Activated CD4-positive, alpha-beta T cell treated with anti-CD3 and anti-CD28 coated beads for 1 hour (primary cell): ENCODE results near the gene ATE1.
"Not testable (repeated sequence)": the region's sequence is repeated elsewhere in the genome, so short reads cannot be mapped to it uniquely, and the experiment has no call there.

Experiments used
- DNase-seq: peaks from one replicate; pipeline ENCODE4 v3.0.0-alpha.2; 2020

Gene ATE1

DNA sequence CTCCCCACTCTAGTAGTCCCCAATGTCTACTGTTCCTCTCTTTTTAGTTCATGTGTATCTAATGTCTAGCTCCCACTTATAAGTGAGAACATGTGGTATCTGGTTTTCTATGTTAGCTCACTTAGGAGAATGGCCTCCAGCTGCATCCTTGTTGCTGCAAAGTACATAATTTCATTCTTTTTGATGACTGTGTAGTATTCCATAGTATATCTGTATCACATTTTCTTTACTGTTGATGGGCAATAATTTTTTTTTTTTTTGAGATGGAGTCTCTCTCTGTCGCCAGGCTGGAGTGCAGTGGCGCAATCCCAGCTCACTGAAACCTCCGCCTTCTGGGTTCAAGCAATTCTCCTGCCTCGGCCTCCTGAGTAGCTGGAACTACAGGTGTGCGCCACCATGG is 101.1 kb downstream of the ATE1 start:
- not testable (repeated sequence) for DNase-seq

DNA sequence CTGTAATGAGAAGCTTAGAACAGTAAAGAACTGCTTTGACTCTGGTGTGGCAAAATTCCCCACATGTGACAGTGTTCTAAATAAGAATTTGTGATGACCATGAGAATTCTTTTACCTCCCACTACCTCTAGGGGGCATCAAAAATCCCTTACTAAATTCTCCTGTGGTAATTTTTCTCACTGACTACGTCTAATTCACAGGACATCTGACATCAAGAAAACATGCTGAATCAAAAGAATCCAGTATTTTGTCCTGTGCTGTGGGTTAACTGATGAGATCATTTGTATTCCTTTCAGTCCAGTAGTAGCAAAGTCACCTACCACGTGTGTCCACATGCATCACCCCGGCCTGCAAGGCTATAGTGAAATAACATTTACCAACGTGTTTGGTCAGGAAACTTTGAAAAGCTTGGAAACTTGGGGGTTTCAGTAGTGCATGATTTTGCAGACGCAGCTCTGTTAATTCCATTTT is 103.8 kb downstream of the ATE1 start:
- no peak for DNase-seq

DNA sequence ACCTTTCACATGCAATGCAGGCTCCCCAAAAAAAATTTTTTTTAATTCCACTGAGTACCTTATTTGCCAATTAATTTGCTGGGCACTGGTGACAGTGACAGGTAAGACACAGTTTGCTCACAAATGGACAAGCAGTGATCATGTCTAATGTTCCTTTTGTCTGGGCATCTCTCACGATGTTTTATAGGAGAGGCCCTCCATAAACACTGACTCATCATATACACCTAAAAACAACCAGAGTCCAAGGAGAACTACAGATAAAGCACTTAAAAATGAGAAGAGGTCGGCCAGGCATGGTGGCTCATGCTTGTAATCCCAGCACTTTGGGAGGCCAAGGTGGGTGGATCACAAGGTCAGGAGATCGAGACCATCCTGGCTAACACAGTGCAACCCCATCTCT is 105.1 kb downstream of the ATE1 start:
- no peak for DNase-seq

DNA sequence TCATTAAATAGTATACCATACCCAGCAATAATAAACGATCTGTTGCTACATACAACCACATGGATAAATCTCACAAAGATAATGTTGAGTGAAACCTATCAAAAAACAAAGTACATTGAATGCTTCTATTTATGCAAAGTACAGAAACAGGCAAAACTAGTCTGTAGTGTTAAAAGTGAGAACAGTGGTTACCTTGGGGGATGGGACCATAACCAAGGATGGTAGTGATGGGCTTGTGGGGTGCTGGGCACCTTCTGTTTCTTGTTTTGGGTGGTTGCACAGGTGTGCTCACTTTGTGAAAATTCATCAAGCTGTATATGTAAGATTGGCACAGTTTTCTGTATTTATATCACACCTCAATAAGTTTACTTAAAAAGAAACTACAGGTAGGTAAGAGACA is 105.7 kb downstream of the ATE1 start:
- no peak for DNase-seq

DNA sequence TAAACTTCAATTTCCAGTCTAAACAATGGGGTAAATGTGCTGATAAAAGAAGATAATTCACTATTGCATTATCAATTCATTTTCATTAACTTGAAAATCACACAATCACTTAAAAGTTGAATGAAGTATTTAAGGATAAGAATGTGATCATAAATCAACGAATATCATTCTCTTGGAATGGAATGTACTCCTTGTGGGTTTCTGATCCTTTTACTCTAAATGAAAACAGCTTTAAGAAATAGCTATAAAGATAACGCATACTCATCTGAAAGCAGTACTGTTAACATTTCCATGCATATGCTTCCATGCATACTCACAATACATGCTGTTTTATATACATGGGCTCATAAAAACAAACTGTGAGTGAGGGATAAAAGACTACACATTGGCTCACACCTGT is 108.8 kb downstream of the ATE1 start:
- no peak for DNase-seq

DNA sequence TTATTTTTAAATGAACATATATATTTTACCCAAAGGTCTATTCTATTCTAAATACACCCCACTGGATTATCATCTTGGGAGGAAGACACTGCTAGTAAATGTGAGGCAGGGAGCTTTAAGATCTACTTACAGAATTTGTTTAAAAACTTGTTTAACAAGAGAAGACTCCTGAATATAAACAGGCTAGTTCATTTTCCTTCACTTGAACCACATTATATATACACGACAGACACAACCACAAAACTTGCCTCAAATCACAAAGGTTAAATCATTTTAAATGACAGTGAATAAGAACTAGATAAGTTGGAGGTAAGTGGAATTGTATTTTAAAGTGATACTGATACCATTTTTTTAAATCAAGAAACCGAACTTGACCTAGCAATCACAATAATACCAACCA is 109.2 kb downstream of the ATE1 start:
- no peak for DNase-seq

DNA sequence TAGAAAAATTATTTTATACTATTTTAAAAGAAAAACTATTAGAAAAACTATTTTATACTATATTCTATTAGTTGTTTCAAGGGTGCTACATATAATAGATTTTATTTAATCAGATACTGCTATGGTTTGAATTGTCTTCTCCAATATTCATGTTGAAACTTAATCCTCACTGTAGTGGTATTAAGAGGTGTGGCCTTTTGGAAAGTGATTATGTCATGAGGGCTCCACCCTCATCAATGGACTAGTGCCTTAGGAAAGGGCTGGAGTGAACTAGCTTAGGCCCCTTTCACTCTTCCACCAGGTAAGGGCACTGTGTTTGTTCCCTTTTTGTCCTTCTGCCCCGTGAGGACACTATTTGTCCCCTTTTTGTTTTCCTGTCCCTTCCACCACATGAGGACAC is 111.6 kb downstream of the ATE1 start:
- no peak for DNase-seq

DNA sequence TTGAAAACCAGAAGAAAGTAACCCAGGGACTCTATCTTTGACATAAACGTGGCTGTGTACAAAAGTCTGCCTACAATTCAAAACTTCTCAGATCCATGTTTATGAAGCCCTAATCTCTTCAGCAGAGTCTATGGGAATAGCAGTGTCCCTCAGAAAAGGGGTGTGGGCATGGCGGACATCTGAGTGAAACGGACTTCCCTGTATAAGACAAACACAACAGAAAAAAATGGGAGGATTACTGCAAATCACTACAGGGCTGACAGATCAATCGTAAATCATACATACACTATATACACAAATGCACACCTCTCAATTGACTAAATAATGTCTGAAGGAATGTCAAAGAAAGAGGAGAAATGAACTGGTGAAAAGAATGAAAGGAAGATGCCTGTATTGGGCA is 114.0 kb downstream of the ATE1 start:
- no peak for DNase-seq

DNA sequence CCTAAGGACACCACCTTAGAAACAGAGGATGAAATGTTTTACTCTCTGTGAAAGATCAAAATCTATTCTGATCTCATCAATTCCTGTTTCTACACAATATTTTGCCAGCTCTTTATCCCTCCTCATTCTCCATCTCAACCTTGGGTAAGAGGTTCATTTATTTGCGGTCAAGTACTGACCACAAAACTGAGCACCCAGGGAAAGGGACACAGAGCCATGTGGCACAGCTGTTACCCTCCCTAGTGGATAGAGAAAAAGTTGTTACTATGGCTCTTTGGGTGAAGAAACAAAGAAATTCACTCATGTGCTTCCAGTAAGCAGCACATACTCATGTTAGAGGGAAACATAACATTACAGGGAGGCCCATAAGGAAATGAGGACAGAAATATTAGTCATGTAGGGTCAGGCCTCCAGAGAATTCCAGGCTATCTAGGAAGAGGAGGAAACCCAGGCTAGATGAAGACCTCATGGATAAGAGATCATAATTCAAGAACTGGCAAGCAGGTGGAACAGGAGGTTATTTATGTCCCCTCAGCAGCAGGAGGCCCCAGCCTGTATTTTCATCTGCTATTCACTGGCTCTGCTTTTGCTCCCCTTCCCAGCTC is 114.5 kb downstream of the ATE1 start:
- no peak for DNase-seq

DNA sequence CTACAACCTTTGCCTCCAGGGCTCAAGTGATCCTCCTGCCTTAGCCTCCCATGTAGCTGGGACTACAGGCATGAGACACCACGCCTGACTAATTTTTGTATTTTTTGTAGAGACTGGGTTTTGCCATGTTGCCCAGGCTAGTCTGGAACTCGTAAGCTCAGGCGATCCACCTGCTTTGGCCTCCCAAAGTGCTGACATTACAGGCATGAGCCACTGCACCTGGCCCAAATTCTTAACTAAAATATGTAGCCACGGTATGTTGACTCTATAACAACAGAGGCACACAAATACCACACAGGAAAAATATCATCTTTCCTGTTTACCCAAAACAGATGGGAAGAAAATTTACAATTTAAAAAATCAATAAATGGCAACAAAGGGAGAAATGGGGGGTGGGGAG is 115.8 kb downstream of the ATE1 start:
- DNase-seq: no peak

DNA sequence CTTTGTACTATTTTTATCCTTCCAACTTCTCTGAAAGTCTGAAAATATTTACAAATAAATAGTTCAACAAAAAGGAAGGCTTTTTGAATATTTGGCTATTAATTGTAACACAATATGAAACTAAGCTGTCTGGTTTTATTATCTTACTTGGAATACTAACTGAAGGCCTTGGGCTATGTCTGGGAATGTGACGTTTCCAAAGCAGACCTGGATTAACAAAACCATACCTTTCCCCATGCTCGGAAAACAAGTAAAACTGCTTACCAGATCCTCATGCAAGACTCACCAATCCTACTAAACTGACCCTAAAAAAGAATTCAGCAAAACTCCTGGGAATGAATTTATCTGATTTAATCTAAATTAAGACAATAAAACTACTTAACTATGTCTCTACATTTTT is 116.4 kb downstream of the ATE1 start:
- no peak for DNase-seq

DNA sequence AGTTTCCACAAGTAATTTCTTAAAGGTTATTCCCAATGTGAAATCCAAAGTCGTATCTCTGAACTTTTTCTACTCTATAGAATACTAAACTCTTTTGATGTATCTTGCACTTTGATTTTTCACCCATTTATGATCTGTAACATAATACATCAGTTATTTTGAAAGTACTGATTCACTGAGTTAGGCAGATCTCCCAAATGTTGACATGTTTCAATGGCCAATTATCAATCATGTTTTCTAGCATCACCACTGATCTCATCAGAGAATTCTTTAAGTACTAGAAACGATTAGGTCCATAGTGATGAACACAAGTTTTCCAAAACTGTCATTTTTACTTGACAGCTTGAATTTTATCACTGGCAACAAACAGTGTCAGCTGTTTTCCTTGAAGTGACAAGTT is 119.0 kb downstream of the ATE1 start:
- DNase-seq: no peak

DNA sequence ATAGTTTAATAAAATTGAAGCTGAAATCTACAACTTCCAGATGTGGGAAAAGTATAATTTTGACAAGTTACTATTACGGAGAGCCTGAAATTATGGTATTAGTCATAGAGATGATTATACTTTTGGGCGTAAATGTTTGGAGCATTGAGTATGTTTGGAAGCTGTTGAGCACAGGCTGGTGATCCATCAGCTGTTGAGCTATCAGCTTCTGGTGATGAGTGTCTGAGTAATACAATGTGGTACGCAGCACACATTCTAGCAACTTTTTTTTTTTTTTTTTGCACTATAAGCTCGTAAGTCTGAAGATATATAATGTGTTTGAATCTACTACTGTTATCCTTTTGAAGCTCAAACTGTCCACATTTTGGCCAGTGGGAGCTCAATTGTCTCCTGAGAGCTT is 123.4 kb downstream of the ATE1 start:
- no peak for DNase-seq

DNA sequence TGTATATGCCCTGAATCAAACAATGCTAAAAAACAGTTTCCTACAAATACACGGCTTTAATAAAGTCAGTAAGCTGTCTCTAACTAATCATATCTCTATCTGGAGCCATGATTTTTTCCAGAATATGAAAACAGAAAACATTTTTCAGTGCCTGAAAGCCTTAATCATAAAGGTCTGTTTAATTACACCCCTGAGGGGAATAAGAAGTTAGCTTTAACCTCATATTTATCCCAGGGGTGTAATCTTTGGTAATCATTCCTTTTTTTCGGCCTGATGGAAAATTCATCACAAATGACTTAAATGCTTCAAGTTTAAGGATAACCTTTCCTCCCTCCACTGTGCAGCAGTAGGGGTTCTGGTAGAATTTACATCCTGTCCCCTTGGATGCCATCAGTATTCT is 124.2 kb downstream of the ATE1 start:
- DNase-seq: no peak

DNA sequence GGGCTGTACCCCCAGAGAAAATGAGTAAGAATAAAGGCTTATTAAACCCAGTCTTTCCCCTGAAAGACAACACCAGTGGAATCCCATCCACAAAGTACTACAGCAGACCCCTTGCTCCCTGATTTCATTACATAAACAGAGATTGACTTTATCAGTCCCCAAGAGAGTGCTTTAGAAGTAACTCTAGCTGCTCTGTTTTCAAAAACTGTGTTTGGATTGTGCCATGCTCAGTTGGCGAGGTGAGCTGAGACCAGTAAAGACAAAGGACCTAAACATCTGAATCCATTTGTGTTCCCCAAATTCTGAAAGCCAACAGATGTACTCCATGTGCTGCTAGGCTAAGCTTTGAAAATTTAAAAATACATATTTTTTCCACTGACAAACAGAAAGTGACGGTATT is 127.0 kb downstream of the ATE1 start:
- no peak for DNase-seq

DNA sequence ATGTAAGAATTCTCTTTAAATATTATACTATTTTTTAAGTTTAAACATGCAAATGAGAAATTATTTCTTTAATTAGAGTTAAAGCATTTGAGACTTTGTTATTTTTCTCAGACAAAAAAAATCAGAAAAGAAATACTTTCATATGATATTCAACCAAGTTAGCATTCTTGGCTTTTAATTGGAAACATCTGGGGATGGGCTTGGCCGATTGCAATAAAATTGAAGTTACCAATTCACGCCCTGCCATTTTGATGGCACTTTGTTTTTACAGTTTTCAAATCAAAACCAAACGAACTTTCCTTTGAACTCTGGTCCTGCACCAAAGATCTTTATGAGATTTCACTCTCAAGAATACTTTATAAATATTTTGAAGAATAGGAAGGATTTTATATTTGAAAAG is 127.7 kb downstream of the ATE1 start:
- no peak for DNase-seq

DNA sequence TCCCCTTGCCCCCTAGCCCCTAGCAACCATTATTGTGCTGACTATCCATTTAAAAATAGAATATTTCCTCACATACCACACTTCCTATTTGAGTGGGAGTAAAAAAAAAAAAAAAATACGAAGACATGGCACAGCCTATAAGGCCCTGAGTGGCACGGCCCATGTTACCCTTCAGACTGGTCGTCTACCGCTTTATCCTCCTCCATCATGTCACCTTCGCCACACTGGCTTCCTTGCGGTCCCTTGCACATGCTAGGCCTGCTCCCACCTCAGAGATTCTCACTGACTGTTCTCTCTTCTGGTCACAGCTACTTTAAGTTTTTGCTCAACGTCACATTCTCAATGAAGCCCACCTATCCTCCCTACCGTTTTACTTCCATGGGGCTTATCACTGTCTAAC is 130.3 kb downstream of the ATE1 start:
- no peak for DNase-seq

DNA sequence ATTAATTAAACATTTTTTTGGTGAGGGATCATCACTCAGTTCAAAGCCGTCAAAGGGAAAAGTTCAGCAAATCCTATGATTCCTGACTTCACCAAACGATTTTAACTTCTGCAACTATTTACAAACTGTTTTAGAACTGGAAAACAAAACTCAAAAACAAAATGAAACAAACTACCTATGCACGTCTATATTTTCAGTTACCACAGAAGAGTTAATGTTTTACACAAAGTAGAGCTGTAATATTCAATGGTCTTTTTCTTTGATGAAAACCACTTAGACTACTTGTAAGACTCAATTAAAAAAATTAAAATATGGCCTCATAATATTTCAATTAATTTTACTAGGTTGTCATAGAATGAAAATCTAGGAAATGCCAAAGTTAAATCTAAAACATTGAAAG is 131.5 kb downstream of the ATE1 start:
- no peak for DNase-seq

DNA sequence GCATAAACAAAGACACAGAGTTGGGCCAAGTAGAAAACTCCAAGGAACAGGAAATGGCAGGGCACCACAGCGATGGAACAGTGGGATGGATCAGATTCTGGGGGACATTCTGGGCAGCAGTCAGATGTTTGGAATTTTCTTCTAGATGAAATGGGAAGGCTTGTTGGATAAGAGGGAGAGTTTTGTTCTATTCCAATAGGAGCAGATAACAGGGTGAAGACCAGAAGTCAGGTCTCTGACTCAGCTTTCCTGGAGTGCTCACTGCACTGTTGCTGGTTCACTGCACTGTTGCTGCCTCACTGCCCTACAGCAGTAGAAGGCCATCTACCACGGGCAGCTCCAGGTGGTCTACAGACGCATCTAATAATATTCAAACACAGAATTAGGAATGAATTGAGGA is 135.6 kb downstream of the ATE1 start:
- no peak for DNase-seq

DNA sequence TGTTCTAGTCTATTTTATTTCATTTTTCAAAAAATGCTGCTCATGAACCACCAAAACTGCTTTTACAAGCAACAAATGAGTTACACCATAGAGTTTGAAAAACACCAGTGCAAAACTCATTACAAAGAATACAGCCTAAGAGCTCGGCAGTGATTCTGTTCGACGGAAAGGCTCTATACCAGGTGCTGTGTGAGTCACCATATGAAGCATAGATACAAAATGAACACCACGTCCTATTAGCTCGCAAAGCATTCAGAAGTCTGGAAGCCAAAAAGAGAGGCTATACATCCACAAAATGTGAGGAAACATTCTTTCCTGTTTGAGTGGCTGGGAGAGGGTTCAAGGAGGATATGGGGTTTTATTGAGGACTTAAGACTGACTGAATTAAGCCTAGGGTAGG is 136.1 kb downstream of the ATE1 start:
- DNase-seq: no peak

DNA sequence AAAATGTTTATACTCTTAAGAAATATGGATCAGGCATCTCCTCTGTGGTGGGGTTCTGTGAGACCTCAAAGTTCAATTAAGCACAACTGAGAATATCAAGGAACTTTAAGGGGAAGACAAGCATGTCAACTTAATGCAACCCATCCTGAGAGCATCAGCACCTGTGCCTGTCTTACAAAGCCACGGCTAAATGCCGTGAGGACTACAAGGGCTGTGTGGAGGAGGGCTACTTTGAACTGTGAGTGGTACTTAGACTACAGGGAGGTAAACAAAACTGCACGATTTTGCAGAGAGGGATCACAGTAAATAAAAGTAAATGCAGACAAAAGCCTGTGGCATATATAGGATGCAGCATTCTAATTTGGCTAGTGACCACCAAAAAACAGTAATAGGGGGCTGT is 139.1 kb downstream of the ATE1 start:
- DNase-seq: no peak

DNA sequence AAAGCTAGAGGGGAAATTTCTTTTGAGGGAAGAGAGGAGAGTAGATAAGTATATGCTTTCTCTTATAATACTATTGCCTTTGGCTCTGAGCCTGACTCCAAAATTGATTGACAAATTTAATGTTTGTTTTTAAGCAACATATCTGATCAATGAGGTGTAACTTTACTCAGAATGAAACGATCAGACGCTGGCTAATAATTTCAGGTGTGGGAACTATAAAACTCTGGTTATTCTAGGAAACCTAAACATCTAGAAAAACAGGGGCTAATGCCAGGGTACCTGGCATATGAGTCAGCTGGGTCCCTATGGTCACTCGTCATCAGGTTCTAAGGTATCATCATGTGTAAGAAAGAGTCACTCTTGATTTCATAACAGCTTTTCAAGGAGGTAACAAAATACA is 139.7 kb downstream of the ATE1 start:
- DNase-seq: no peak

DNA sequence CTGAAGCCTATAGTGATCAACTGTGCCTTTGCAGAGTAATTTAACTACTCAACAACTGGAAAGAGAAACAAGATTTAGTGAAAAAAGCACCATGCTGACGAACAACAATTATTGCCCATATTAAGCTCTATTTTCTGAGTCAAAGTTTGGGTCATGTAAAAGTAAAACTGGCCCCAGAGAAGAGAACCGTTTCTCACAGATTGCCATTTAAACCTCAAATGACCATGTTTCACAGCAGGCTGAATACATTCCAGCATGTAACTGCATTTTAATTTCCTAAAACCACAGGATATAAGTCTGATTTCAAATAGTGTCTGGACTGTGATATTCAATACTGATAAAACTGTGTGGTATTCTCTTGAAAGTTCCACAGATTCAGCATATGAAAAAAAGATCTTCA is 140.7 kb downstream of the ATE1 start:
- no peak for DNase-seq

DNA sequence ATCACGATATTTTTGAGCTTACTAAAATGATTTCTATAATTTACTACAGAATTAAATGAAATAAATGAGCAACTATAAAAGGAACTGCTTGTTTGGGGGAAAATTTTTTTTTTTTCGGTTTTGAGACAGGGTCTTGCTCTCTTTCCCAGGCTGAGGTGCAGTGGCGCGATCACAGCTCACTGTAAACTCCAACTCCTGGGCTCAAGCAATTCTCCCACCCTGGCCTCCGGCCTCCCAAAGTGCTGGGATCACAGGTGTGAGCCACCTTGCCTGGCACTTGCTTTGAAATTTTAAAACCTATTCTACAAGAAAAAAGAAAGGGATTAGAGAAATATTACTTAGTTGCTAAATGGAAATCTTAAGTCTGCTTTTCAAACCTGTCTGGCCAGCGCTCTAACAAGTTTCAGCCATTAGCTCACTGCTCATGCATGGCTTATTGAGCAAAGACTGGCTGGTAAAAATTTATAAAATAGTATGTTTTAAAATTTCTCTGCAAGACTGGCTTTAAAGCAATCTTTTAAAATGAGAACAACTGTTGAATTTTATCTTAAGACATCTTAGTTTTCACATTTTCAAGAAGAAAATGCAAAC is 144.0 kb downstream of the ATE1 start:
- DNase-seq: no peak

DNA sequence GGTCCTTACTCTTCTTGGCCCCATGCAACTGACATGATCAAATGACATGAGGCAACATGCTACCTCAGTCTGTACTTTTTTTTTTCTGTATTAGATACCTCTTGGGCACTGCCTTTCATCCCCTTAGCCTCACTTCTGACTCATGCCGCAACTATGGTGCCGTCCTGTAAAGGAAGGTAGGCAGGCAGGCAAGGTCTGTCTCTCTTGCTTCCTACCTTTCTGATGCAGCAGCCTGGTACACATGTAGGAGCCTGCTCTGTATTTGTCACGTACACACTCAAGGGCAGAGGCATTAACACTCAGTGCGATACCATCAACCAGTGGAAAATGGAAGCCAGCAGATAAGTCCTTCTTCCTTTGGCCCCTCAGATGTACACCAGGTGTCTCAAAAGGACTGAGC is 146.7 kb downstream of the ATE1 start:
- DNase-seq: no peak

DNA sequence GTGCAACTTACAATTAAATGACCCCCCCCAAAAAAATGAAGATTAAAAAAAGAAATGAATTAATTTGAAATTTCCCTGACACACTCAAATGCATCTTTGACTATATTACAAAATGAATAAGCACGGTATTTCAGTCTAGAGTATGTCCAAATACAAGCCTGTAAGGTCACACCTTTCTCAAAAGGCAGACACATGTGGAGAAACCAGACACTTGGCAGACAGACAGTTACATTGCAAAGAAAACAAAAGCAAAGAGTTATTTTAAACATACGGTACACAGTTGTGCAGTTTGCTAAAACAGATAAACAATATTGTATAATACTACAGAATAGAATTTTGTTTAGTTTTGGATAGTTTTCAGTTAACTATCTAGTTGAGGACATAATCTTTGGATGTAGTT is 153.0 kb downstream of the ATE1 start:
- no peak for DNase-seq
